Glomerular endothelial cell (primary cell): Measurements from ENCODE around the gene TAF11L8. TPM values are rescaled to one million over a fixed set of nuclear protein-coding genes. Genes with fewer than 3 reads are reported as not detected.
"Not testable (repeated sequence)": the region's sequence is repeated elsewhere in the genome, so short reads cannot be mapped to it uniquely, and the experiment has no call there.

Source experiments
- DNase-seq: peaks from one replicate; pipeline ENCODE4 v3.0.0-alpha.2; 2011; ENCODE audit warnings: low read depth, low spot score; ENCODE audit errors: extremely low read depth
- total RNA-seq: library from RNA; depleted of rRNA; stranded (reverse); fragments of >200 nt; gene quantifications from 2 replicates; pipeline ENCODE4 v1.2.3, GENCODE V29; 2015

Gene TAF11L8
- total RNA-seq, result not detected in 2 replicates

- not testable (repeated sequence) for DNase-seq
Measured at GRCh38 chr5:17590860-17591259, at the start of gene TAF11L8. Gene TAF11L8 (minus strand): TSS chr5:17590960.

GRCh38 chr5:17634160-17634559, 43.4 kb upstream of the TAF11L8 start, which contains the start of gene TAF11L14:
Gene TAF11L14 (plus strand): TSS chr5:17634460.
- no peak for DNase-seq

- DNase-seq, result not testable (repeated sequence)
Measured at GRCh38 chr5:17631788-17632187, 41.0 kb upstream of the TAF11L8 start, which contains the start of gene TAF11L13. Gene TAF11L13 (plus strand): TSS chr5:17632088.

- DNase-seq, result no peak
Measured at GRCh38 chr5:17625686-17626085, 34.9 kb upstream of the TAF11L8 start.

GRCh38 chr5:17620627-17621026, 29.9 kb upstream of the TAF11L8 start:
- no peak for DNase-seq

GRCh38 chr5:17619354-17619753, 28.6 kb upstream of the TAF11L8 start:
- DNase-seq, result no peak

GRCh38 chr5:17614872-17615605, 24.3 kb upstream of the TAF11L8 start:
- no peak for DNase-seq

GRCh38 chr5:17610092-17610491, 19.3 kb upstream of the TAF11L8 start, which contains the start of gene TAF11L12:
Gene TAF11L12 (plus strand): TSS chr5:17610392.
- not testable (repeated sequence) for DNase-seq

- not testable (repeated sequence) for DNase-seq
Measured at GRCh38 chr5:17607461-17607860, 16.7 kb upstream of the TAF11L8 start.

GRCh38 chr5:17604951-17605350, 14.2 kb upstream of the TAF11L8 start:
- DNase-seq, result no peak

GRCh38 chr5:17603880-17604279, 13.1 kb upstream of the TAF11L8 start, which contains the start of gene TAF11L11:
Gene TAF11L11 (plus strand): TSS chr5:17604183.
- DNase-seq, result not testable (repeated sequence)

GRCh38 chr5:17597728-17598127, 7.0 kb upstream of the TAF11L8 start, which contains the start of gene TAF11L10:
Gene TAF11L10 (minus strand): TSS chr5:17597828.
- not testable (repeated sequence) for DNase-seq

GRCh38 chr5:17594255-17594654, 3.5 kb upstream of the TAF11L8 start, which contains the start of gene TAF11L9:
Gene TAF11L9 (minus strand): TSS chr5:17594394.
- not testable (repeated sequence) for DNase-seq

GRCh38 chr5:17585658-17586057, 5.1 kb downstream of the TAF11L8 start, which contains the start of gene TAF11L7:
Gene TAF11L7 (minus strand): TSS chr5:17585758.
- not testable (repeated sequence) for DNase-seq

Other genes with a start within 250 kb of the TAF11L8 start
- gene TAF11L2, start 92.7 kb downstream of the TAF11L8 start, total RNA-seq, result not detected in 2 replicates
- not detected in 2 replicates for gene TAF11L3, start 72.6 kb downstream of the TAF11L8 start, total RNA-seq
- not detected in 2 replicates for gene TAF11L4, start 69.2 kb downstream of the TAF11L8 start, total RNA-seq
- gene TAF11L5, start 65.7 kb downstream of the TAF11L8 start, total RNA-seq, result not detected in 2 replicates
- gene TAF11L6, start 62.3 kb downstream of the TAF11L8 start, total RNA-seq, result not detected in 2 replicates
- gene TAF11L7, start 5.2 kb downstream of the TAF11L8 start, total RNA-seq, result not detected in 2 replicates
- gene TAF11L9, start 3.4 kb upstream of the TAF11L8 start, total RNA-seq, result not detected in 2 replicates
- gene TAF11L10, start 6.9 kb upstream of the TAF11L8 start, total RNA-seq, result not detected in 2 replicates
- gene TAF11L11, start 13.2 kb upstream of the TAF11L8 start, total RNA-seq, result not detected in 2 replicates
- gene TAF11L12, start 19.4 kb upstream of the TAF11L8 start, total RNA-seq, result not detected in 2 replicates
- not detected in 2 replicates for gene TAF11L13, start 41.1 kb upstream of the TAF11L8 start, total RNA-seq
- not detected in 2 replicates for gene TAF11L14, start 43.5 kb upstream of the TAF11L8 start, total RNA-seq